ENCODE data around the gene DNAJC18.

Gene DNAJC18

GRCh38 chr5:139385061-139386049 is 54.0 kb downstream of the DNAJC18 start:
- peak in 1 of 2 donors; percentile 38 for DNase-seq

- no peak for DNase-seq
Observed at GRCh38 chr5:139384591-139385051, 54.7 kb downstream of the DNAJC18 start.

- DNase-seq: no peak
Observed at GRCh38 chr5:139383993-139384590, 55.2 kb downstream of the DNAJC18 start.

- DNase-seq: no peak
Observed at GRCh38 chr5:139383275-139383992, 55.9 kb downstream of the DNAJC18 start, which contains the start of gene SLC23A1. TSS of gene SLC23A1 (minus strand) at chr5:139383297. CDS start at chr5:139383253, 44 bp downstream.

- DNase-seq: no peak
Observed at GRCh38 chr5:139382807-139383206, 56.5 kb downstream of the DNAJC18 start.

GRCh38 chr5:139381837-139382761 is 57.2 kb downstream of the DNAJC18 start:
- DNase-seq: no peak

- DNase-seq: no peak
Observed at GRCh38 chr5:139379626-139380449, 59.5 kb downstream of the DNAJC18 start.

GRCh38 chr5:139378941-139379361 is 60.4 kb downstream of the DNAJC18 start:
- no peak for DNase-seq

- DNase-seq: no peak
Observed at GRCh38 chr5:139378101-139378825, 61.1 kb downstream of the DNAJC18 start.

GRCh38 chr5:139377226-139377625 is 62.1 kb downstream of the DNAJC18 start:
- DNase-seq: no peak

GRCh38 chr5:139376364-139376763 is 63.0 kb downstream of the DNAJC18 start:
- DNase-seq: no peak

GRCh38 chr5:139374909-139375308 is 64.4 kb downstream of the DNAJC18 start:
- no peak for DNase-seq

GRCh38 chr5:139371482-139372435 is 67.6 kb downstream of the DNAJC18 start:
- DNase-seq: no peak

GRCh38 chr5:139369181-139369580 is 70.1 kb downstream of the DNAJC18 start:
- no peak for DNase-seq

GRCh38 chr5:139368613-139369012 is 70.7 kb downstream of the DNAJC18 start:
- DNase-seq: no peak

- DNase-seq: no peak
Observed at GRCh38 chr5:139364466-139364865, 74.9 kb downstream of the DNAJC18 start.

GRCh38 chr5:139363937-139364336 is 75.4 kb downstream of the DNAJC18 start:
- no peak for DNase-seq

GRCh38 chr5:139361835-139362429 is 77.4 kb downstream of the DNAJC18 start:
- DNase-seq: no peak

GRCh38 chr5:139360384-139360783 is 78.9 kb downstream of the DNAJC18 start:
- no peak for DNase-seq

Data from CD4-positive, alpha-beta T cell treated with Interleukin-1 beta for 1 hour (primary cell).